Cerebellar nuclear complex (tissue), 1 donor: ENCODE results near the gene FLT4.

Experiments
- DNase-seq, 2 experiments: peaks; one replicate each; lab custom pipeline; 2025; lab: John Stamatoyannopoulos, UW

FLT4 gene

GRCh38 chr5:180642181-180642775 is 7.1 kb downstream of the FLT4 start:
- DNase-seq, result no peak

- DNase-seq, result no peak
Observed at GRCh38 chr5:180641566-180641900, 7.9 kb downstream of the FLT4 start.

DNA sequence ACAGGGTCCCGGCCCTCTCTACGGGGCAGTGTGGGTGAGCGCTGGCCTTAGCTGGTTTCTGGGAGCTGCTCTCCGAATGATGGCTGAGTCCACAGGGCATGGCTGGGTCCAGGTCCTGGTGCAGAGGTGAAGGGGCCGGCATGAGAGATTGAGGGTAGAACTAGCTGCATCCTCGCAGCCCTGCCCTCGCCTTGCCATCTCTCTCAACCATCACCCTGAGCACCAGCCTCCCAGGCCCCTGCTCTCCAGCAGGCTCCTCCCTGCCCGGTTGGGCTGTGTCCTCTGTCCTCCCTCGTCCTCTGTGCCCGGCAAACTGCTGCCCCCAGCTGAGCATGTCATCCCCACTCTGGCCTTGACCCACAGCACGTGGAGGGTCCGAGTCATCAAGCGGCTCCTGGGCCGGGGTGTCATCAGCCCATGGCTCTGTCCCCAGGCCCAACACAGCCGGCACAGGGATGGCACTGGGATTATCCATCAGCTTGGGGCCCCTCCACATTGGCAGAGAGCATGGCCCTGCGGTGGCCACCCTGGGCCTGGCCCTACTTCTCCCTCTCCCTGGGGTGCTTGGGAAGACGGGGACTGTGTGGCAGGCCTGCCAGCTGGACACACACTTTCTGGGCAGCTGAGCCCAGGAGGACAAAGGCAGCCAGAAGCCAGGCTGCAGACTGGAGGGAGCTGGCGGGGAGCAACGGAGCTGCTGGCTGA is 8.4 kb downstream of the FLT4 start:
- DNase-seq, result no peak

DNA sequence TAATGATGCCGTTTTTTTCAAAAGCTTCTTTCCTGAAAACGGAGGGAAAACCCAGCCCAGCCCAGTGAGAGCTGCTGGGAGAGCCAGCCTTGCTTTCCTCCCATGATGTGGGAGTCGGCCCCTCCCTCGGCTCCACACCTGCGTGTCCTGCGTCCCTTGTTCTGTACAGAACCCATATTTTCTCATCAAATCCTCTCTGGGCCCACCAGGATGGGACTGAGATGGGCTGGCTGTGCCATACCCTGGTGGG is 8.9 kb downstream of the FLT4 start:
- no peak for DNase-seq

GRCh38 chr5:180639741-180640610 is 9.4 kb downstream of the FLT4 start:
- DNase-seq, result no peak

- no peak for DNase-seq
Observed at GRCh38 chr5:180639287-180639686, 10.1 kb downstream of the FLT4 start.

DNA sequence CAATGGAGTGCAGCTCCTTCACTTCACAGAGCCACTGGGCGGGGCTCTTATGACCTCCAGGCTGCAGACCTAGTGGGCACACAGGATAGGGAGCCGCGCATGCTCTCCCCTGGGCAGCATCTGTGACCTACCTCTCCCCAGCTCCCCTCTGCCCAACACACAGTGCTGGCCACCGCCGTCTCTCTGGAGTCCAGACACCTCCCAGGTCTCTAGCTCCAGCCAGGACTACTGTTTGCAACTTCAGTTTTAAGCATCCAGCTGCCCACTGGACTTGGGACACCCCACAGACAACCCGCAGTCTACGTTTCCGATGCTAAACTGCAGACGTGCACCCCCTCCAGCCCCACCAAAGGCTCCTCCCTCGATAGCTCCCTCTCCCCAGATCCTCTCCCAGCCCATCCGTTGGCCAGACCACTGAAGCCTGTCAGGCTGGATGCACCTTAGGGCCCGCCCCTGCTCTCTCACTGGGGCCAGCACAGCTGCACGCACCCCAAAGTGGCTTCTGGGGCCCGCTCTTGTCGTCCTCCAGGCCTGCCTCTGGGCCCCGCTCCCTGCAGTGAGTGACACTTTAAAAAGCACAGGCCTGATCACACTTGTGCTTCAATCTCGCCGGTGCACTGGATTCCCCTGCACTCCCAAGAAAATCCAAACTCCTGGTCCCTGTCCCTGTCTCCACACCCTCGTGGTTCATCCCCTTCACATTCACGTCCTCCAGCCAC is 11.3 kb downstream of the FLT4 start:
- no peak for DNase-seq

DNA sequence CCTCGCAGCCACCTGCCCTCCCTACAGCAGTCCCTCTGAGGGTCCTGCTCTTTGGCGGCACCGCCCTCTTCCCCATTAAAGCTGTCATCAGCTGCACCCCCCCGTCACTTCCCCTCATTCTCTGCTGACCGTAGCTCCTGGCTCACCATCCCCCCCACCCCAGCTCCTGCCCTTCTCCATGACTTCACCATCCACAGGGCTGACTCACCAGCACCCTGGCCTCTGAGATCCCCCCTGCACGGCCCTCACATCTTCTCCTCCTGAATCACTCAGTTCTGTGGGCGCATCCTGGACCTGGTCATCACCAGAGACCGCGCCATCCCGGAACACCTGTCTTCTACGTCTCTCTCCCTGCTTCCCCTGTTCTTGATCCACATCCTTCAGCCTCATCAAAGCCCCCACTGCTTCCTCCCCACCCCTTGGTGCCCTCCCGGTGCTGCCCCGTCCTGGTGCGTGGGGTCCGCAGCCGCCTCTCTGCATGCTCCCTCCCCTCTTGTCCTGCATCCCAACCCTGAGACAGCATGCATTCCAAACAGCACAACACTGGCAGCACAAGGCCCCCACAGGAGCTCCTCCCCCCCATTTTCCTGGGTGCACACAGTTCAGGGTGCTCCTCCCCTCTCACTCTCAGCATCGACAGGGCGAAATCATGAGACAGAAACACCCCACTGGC is 12.9 kb downstream of the FLT4 start:
- no peak for DNase-seq

- DNase-seq, result no peak
Observed at GRCh38 chr5:180636016-180636402, 13.4 kb downstream of the FLT4 start.

DNA sequence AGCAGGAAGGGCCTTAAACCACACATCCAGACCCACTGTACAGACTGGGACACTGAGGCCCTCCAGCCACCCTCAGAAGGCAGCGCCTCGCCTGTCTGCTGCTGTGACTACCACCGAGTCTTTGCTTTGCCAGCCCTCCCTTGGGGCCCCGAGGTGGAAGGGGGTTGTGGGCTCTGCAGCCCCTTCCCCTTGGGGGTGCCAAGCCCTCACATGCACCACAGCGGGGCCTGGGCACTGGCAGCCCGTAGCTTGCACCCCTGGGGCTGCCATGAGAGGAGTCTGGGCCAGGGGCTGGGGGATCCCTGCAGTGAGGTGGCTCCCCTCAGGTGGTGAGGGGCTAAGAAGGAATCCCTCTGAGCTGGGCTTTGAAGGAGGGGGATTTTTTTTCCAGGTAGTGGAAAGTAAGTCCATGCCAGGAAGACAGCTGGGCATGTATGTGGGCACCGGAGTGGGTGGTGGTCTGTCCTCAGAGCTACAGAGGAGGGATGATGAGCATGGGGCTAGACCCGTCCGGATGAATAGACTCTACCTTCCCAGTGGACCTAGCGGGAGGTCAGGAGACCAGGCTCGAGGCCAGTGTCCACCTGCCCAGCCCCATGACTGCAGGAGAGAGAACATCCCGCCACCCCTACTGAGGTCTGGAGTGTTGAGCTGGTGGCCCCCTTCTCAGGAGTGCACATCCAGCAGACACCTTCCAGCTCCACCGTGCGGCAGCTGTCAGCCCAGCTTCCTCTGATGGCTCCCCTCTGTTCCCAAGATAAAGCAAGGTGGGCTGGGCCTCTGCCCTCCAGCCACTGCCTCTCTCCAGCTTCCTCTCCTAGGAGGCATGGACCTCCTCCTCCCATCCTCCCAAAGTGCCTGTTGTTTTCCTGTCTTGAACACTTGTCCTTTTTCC is 15.9 kb downstream of the FLT4 start:
- DNase-seq, result no peak

GRCh38 chr5:180632768-180633167 is 16.6 kb downstream of the FLT4 start:
- DNase-seq, result no peak

DNA sequence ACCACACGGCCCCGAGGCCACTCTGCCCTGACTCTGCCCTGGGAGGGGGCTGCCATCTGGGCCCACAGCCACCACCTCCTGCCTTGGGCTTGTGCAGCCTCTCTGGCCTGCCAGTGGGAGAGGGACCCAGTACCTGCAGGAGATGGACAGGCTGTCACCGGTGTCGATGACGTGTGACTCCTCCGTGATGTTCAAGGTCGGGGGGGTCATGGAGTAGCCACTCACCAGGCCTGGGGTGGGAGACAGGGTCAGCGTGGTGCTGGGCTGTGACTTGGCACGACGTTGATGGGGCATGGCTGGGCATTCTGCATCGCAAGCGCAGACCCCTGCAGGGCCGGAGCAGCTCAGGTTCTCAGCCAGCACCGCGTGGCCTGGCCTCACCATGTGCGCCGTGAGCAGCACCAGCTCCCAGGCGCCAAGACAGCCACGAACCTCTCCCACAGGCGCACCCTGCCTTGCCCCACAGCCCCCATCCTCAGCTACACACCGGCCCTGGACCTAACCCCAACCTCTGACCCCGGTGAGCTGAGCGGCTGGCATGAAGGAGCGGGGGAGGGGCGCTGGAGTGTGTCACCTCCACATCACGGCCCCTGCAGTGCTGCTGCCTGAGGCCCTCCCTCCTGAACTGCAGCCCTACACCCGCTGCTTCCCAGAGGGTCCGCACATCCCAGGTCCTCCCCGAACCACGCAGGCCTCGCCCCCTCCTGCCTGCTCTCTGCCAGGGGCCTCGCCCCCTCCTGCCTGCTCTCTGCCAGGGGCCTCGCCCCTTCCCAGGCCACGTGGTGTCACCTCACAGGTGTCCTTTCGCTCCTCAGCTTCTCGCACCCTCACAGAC is 17.6 kb downstream of the FLT4 start:
- DNase-seq, result no peak

DNA sequence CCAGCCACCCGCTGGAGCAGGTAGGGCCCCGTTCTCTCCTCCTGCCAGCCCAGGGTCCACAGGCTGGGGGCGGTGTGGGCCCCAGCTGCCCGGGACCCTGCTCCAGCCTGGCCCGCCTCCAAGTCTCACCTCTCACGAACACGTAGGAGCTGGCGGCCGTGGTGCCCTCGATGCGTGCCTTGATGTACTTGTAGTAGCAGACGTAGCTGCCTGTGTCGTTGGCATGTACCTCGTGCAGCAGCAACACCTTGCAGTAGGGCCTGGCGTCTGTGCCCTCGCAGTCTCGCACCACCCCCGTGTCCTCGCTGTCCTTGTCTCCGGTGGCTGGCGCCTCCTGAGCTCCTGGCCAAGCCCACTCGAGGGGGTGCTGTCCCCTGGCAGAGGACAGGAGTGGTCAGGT is 19.0 kb downstream of the FLT4 start:
- no peak for DNase-seq

DNA sequence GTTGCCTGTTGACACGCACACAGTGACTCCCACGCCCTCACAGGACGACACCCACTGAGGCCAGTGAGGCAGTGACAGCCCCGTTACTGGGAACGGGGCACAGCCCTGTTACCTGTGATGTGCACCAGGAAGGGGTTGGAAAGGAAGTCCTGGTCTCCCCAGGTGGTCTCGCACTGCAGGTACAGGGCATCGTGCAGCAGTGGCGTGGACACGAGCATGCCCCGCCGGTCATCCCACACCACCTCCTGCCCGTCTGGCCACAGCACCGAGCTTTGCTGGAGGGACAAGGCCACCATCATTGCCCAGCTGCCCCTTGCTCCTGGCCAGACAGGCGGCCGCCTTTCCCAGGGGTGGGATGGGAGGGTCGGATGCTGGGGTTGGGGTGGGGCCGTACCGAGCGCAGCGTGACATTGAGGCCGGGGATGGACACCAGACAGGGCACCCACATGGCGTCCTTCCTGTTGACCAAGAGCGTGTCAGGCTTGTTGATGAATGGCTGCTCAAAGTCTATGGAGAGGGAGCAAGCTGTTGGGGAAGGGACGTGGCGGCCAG is 19.5 kb downstream of the FLT4 start:
- no peak for DNase-seq

DNA sequence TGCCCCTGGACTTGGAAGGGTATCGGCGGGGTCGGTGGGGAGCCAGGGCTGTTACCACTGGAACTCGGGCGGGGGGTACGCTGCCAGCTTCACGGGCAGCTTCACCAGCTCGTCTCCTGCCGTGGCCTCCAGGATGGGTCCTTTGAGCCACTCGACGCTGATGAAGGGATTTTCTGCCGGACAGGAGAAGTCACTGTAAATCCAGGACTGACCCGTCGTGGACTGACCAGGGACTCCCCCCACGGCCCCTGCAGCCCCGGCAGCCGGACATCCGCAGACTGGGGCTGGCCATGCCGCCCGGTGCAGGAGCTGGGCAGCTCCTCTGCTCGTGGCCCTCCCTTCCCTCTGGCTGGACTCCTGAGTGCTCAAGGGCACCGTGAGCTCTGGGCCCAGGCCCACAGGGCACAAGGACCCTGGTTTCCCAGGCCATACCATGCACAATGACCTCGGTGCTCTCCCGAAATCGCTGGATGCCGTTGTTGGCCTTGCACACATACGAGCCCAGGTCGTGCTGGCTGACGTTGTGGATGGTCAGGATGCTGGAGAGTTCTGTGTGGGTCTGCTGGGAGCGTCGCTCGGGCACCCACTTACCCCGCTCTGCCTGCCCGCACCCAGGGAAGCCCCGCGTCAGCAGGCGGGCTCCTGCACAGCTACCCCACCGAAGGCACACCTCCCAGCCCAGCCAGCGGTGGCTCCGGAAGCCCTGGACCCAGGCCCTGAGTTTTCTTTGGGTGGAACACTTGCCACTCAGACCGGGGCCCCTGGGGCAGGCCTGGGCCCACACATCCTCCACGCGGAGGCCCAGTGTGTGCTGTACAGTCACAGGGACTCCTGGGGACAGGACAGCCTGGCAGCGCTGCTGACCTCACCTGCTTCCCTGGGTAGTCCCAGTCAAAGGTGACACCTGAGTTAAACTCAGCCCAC is 20.3 kb downstream of the FLT4 start:
- DNase-seq, result no peak

DNA sequence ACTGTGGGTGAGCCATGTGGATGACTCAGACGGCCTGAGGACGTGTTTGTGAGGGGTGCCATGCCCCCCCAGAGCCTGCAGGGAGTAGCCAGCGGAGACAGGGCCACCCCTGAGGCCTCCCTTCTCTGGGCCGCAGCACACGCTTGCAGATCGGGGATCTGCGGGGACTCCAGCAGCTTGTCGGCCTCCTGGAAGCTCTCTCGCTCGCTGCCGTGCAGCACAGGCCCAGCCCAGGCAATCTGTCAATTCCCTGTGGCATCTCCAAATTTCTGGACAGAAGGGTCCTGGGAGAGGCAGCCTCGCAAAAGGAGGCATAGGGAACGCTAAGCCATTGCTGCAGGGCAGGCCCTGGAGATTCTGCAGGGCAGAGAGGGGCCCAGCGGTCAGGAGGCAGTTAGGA is 21.2 kb downstream of the FLT4 start:
- no peak for DNase-seq

DNA sequence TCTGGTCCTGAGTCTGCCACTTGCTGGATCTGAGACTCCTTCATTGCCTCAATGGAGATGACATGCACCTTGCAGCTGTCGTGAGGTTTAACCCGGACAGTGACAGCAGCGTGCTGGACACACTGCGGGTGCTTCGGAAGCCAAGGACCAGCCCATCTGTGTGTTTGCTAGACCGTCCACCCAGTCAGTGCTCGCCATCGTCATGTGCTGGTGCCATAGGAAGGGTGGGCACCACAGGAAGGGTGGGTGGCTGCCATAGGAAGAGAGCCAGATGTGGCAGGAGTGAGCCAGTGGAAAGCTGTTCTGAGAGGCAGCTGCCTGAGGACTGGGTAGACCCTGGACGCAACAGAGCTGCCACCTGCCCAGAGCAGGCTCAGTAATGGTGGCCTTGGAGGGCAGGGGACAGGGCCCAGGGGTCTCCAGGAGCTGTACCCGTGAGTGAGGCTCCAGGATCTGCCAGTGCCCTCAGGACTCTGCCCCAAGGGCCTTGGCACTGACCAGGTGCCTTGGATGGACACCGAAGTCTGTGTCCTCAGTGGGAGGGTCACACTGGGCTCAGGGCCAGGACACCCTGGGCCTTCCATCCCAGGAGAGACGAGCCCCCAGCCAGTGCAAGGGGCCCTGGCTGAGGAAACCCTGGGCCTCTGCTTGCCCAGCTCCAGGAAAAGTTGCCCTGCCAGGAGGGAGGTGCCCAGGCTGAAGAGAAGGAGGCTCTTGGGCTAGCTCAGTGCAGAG is 21.8 kb downstream of the FLT4 start:
- DNase-seq, result no peak

GRCh38 chr5:180626661-180627385 is 22.6 kb downstream of the FLT4 start:
- DNase-seq, result no peak
